HG03139 (cell line): ENCODE data around the gene TMOD4.
A peak's percentile ranks its signal among the peaks of the same experiment; 100 is the strongest.

Experiments
- ATAC-seq: cut with Tn5 transposase; IDR thresholded peaks from one replicate; pipeline ENCODE4 v1.9.1; 2021; ENCODE audit not compliant: unreplicated experiment

The TMOD4 gene

GRCh38 chr1:151176514-151177045 is 799 bp upstream of the TMOD4 start:
- no peak for ATAC-seq

GRCh38 chr1:151175041-151175741 is 590 bp downstream of the TMOD4 start:
- ATAC-seq: no peak

- ATAC-seq: no peak
Observed at GRCh38 chr1:151171190-151171589, 4.6 kb downstream of the TMOD4 start.

- ATAC-seq: no peak
Observed at GRCh38 chr1:151167116-151167515, 8.7 kb downstream of the TMOD4 start.

GRCh38 chr1:151166505-151166956 is 9.2 kb downstream of the TMOD4 start:
- no peak for ATAC-seq

DNA sequence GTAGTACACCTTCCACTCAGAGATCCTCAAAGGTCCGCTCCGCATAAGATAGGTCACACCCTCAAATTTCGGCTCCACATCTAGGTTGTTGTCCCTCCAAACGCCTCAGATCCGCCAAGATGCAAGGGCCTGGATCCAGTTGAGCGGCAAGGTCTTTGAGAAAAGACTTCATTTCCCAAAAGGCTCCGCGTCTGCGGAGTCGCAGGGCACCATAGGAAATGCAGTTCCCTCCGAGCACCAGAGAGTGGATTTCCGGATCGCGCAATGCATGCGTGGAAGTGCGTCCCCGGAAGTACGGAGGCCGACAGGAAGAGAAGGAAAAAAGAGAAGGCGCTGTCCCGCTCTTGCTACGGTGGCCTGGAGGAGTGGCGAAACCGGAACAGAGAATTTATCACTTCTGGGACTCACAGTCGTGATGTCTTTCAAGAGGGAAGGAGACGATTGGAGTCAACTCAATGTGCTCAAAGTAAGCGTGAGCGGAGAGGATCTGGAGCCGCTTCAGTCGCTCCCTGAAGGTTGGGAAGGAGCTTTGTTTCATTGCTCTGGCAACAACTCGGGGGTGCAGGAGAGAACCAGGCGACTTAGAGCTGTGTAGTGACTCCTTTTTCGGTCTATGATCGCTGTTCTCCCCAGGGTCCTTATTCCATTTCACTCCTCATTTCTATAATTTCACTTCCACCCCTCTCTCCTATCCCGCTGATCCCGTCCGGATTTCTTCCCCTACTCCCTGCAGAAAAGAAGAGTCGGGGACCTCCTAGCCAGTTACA is 9.9 kb downstream of the TMOD4 start, which contains the start of the genes LYSMD1 and SCNM1:
Gene LYSMD1, minus strand, starts transcription at position 165 of the 767 bp plus-strand sequence. CDS start 644 bp downstream, outside the sequence.
Gene SCNM1, plus strand, starts transcription at position 407 of the 767 bp plus-strand sequence. Its CDS starts 9 bp downstream, at position 416.
- ATAC-seq: peak; percentile 79

GRCh38 chr1:151165281-151165737 is 10.5 kb downstream of the TMOD4 start:
- ATAC-seq: no peak

- no peak for ATAC-seq
Observed at GRCh38 chr1:151164732-151165280, 11.0 kb downstream of the TMOD4 start.

GRCh38 chr1:151159373-151159772 is 16.4 kb downstream of the TMOD4 start:
- ATAC-seq: no peak

GRCh38 chr1:151158751-151159251 is 17.0 kb downstream of the TMOD4 start:
- no peak for ATAC-seq

GRCh38 chr1:151158326-151158725 is 17.5 kb downstream of the TMOD4 start:
- no peak for ATAC-seq

- peak; percentile 51 for ATAC-seq
Observed at GRCh38 chr1:151157067-151157531, 18.7 kb downstream of the TMOD4 start.

GRCh38 chr1:151156515-151156819 is 19.3 kb downstream of the TMOD4 start, which contains the start of gene TNFAIP8L2:
Gene TNFAIP8L2 (plus strand): TSS chr1:151156649. CDS start chr1:151158698, 2,049 bp downstream.
- peak; percentile 53 for ATAC-seq

- ATAC-seq: no peak
Observed at GRCh38 chr1:151147665-151148064, 28.1 kb downstream of the TMOD4 start.

DNA sequence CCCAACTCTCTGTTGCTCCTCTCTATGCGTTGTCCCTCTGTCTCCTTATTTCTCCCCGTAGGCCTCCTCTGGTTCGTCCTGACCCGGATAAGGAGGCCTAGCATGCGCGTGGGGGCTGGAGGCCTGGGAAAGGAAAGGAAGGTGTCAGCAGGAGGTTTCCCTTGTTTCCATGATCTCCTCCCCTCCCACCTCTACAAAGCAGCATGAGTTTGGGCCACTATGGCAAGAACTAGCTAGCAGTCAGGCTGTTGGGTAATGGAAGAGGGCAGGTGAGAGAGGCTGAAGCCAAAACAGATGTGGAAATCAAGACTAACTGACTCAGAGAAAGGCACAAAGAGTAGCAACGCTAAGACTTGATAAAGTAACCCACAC is 28.7 kb downstream of the TMOD4 start:
- no peak for ATAC-seq

DNA sequence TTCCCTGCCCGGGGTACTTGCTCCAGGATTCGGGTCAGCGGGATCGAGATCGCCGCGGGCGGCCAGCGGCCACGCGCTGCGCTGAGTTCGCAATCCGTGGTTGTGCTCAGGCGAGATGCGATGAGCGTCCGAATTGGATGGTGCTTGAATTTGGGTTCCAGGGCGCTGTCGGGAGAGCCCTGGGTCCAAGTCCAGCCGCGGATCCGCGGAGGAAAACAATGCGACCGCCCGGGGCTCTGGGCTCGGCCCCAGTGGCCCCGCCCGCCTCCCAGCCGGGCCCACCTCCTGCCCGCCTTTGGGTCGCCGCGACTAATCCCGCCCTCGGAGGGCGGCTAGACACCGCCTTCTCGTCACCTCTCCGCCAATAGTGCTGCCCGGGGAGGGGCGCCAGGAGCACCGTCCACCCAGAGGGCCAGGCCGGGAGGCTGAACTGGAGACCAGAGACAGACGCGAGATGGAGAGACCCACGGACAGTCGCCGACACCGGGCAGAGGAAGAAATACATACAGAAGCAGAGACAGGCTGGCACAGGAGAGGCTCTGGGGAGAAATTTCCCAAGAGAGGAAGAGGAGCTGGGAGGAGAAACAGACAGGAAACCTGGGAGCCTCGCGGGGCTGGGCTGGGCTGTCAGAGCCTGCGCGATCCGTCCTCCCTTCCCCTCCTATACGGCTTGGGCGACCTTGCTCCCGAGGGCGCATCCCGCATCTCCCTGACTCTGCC is 29.2 kb downstream of the TMOD4 start, which contains the start of gene SEMA6C:
Gene SEMA6C, minus strand, starts transcription at position 220 of the 720 bp plus-strand sequence. CDS start 4,010 bp downstream, outside the sequence.
- peak; percentile 93 for ATAC-seq

GRCh38 chr1:151146072-151146411 is 29.7 kb downstream of the TMOD4 start:
- no peak for ATAC-seq

DNA sequence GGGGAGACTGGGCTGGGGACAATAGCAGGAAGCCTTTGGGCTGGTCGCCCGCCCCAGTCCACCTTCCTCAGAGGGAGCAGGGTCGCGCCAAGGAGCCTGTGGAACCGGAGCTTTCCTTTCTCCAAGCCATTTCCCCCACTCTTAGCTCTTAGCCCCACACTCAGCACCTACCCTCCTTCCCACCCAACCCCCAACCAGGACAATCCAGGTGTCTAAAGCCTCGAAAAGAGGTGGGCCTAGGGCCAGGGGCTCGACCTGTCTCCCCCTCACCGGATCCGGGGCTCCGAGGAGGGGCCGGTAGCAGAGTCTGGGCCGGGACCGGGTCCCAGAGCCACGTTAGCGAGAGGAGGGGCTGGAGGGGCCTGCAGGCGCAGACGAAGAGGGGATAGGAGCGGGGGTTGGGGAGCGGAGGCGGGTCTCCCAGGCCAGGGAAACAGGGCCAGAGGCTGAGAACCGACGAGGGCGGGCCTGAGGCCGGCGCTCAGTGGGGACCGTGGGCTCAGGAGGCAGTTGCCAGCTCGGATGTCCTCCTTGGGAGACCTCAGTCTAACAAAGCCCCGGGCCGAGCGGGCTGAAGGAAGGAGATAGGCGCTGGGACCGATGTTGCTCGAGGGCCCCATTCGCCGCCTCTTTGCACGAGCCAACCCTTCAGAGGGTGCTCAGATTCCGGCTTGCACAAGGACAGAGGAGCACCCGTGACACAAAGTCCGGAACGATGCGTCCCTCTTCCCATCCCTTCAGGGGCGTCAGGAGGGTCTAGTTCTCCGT is 30.3 kb downstream of the TMOD4 start:
- ATAC-seq: no peak

GRCh38 chr1:151144474-151145303 is 31.1 kb downstream of the TMOD4 start:
- ATAC-seq: no peak
